GM12873 (cell line): Measurements from ENCODE around the gene LCE2A.
"Not testable (repeated sequence)": the region's sequence is repeated elsewhere in the genome, so short reads cannot be mapped to it uniquely, and the experiment has no call there.

ENCODE experiments used
- TF ChIP-seq, protein P1 (sequence below): IDR thresholded peaks from 2 replicates; pipeline ENCODE4 v1.5.1; 2012; ENCODE audit warnings: low read depth, mild to moderate bottlenecking, moderate library complexity, low read length, control low read depth; ENCODE audit not compliant: insufficient read depth; ENCODE audit errors: missing control alignments

Gene LCE2A

DNA sequence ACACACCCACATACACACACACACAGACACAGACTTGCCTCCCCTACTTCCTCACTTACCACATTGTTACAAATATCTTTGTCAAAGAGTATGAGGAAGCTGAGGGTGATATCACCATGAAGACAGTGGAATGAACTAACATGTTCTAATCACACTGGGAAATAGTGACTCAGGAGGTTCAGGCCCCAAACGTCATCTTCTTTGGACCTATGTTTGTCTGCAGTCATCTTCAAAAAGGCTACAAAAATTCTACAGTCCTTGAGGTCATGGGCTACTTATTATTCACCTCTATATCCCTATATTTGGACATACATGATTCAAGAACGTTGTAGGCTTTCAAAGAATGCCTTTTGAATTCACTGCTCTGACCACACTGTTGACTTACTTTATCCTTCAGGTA lies 25.1 kb upstream of the LCE2A start:
- TF ChIP-seq, protein P1, sequence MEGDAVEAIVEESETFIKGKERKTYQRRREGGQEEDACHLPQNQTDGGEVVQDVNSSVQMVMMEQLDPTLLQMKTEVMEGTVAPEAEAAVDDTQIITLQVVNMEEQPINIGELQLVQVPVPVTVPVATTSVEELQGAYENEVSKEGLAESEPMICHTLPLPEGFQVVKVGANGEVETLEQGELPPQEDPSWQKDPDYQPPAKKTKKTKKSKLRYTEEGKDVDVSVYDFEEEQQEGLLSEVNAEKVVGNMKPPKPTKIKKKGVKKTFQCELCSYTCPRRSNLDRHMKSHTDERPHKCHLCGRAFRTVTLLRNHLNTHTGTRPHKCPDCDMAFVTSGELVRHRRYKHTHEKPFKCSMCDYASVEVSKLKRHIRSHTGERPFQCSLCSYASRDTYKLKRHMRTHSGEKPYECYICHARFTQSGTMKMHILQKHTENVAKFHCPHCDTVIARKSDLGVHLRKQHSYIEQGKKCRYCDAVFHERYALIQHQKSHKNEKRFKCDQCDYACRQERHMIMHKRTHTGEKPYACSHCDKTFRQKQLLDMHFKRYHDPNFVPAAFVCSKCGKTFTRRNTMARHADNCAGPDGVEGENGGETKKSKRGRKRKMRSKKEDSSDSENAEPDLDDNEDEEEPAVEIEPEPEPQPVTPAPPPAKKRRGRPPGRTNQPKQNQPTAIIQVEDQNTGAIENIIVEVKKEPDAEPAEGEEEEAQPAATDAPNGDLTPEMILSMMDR, result no peak

DNA sequence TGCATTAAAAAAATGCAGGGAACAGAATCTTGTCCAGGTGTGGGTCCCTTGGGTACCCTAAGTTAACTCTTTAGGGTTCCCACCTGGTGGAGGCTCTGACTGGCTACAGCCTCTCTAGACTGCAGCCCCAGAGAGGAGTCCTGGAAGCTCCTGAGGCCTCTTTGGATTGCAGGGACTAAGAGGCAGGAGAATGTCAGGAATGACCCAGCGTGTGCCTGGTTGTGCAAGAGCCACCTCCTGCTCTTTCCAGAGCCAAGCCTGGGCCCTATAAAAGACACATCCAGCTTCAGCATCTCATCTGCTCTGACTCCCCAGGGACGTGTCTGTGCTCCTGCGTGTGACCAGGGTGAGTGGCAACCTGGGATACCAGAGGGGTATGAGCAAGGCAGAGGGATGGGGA lies 23.2 kb upstream of the LCE2A start, which contains the start of gene LCE2C:
LCE2C (plus strand) TSS at position 297 of the 400 bp plus-strand sequence. CDS start 737 bp downstream, outside the sequence.
- TF ChIP-seq, protein P1, result not testable (repeated sequence)

DNA sequence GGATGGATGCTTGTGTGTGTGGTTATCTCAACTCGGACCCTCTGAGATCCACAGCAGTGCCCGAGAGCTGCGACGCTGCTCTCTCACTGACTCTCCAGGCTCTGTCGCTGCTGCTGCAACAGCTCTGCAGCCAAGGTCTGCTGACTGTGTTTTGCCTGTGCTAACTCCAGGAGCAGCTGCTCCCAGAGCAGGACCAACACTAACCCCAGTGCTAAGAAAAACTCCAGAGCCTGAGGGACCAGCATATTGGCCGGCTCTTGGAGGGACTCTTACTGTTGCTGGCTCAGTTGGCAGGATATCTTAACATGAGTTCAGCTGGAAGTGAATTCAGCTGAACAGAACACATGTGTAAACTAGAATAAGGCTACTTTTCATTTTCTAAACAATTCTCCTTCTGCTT lies 18.7 kb upstream of the LCE2A start:
- TF ChIP-seq, protein P1, result no peak

GRCh38 chr1:152681616-152682015 lies 16.5 kb upstream of the LCE2A start:
- TF ChIP-seq, protein P1, result no peak

GRCh38 chr1:152683846-152684245 lies 14.3 kb upstream of the LCE2A start:
- TF ChIP-seq, protein P1, result no peak

GRCh38 chr1:152685823-152686222 lies 12.3 kb upstream of the LCE2A start, which contains the start of gene LCE2B:
Gene LCE2B (plus strand): TSS chr1:152686123. CDS start chr1:152686844, 721 bp downstream.
- TF ChIP-seq, protein P1, result not testable (repeated sequence)

GRCh38 chr1:152699746-152700145 lies 1.6 kb downstream of the LCE2A start:
- TF ChIP-seq, protein P1, result no peak

- TF ChIP-seq, protein P1, result no peak
These were observed 9.7 kb downstream of the LCE2A start, which contains the start of gene LCE4A for GRCh38 chr1:152707860-152708259. Gene LCE4A (plus strand): TSS chr1:152708160. CDS start chr1:152709076, 916 bp downstream.
